DOHH2 (cell line): ENCODE results near the gene AUH.
"Not testable (repeated sequence)": the region's sequence is repeated elsewhere in the genome, so short reads cannot be mapped to it uniquely, and the experiment has no call there.

Experiments used
- H3F3A ChIP-seq: fragments of 200-600 bp; sonication (generic), shearing (Covaris generic); 2 replicates; pipeline ENCODE4 v1.6.0; 2016; ENCODE audit warnings: antibody characterized with exemption, mild to moderate bottlenecking; ENCODE audit not compliant: control insufficient read depth, insufficient read depth
- H3K27ac ChIP-seq: fragments of 200-600 bp; sonication (generic); 2 replicates; pipeline ENCODE4 v1.5.1; 2014; ENCODE audit warnings: low read depth, mild to moderate bottlenecking, low read length, moderate library complexity
- H3K27me3 ChIP-seq: fragments of 200-600 bp; sonication (generic); 2 replicates; pipeline ENCODE4 v1.6.1; 2014; ENCODE audit warnings: mild to moderate bottlenecking, low read length, mixed read lengths; ENCODE audit not compliant: control insufficient read depth
- H3K36me3 ChIP-seq: fragments of 200-600 bp; sonication (generic); 2 replicates; pipeline ENCODE4 v1.6.1; 2014; ENCODE audit warnings: mild to moderate bottlenecking, low read length, moderate library complexity, mixed read lengths; ENCODE audit not compliant: control insufficient read depth
- H3K4me1 ChIP-seq: fragments of 200-600 bp; sonication (generic); 2 replicates; pipeline ENCODE4 v1.6.1; 2014; ENCODE audit warnings: mild to moderate bottlenecking, low read length, mixed read lengths; ENCODE audit not compliant: control insufficient read depth
- H3K4me2 ChIP-seq: fragments of 200-600 bp; sonication (generic); 2 replicates; pipeline ENCODE4 v1.6.0; 2014; ENCODE audit warnings: mild to moderate bottlenecking, low read length, moderate library complexity
- H3K4me3 ChIP-seq: fragments of 200-600 bp; sonication (generic); 2 replicates; pipeline ENCODE4 v1.5.1; 2014; ENCODE audit warnings: mild to moderate bottlenecking, low read length, mixed read lengths
- H3K79me2 ChIP-seq: fragments of 200-600 bp; sonication (generic); 2 replicates; pipeline ENCODE4 v1.6.1; 2014; ENCODE audit warnings: mild to moderate bottlenecking, low read length, mixed read lengths; ENCODE audit not compliant: control insufficient read depth
- H3K9me2 ChIP-seq: fragments of 200-600 bp; sonication (generic); replicated peaks from 2 replicates; pipeline ENCODE4 v1.6.1; 2014; ENCODE audit warnings: mild to moderate bottlenecking, low read length, mixed read lengths; ENCODE audit not compliant: control insufficient read depth
- H3K9me3 ChIP-seq: fragments of 200-600 bp; sonication (generic); 2 replicates; pipeline ENCODE4 v1.6.1; 2014; ENCODE audit warnings: antibody characterized with exemption, low read length, mixed read lengths; ENCODE audit not compliant: control insufficient read depth, insufficient read depth
- H4K20me1 ChIP-seq: fragments of 200-600 bp; sonication (generic); 2 replicates; pipeline ENCODE4 v1.6.0; 2014; ENCODE audit warnings: low read depth, mild to moderate bottlenecking, antibody characterized with exemption, low read length, moderate library complexity; ENCODE audit not compliant: control insufficient read depth, insufficient read depth
- CTCF ChIP-seq: fragments of 200-600 bp; sonication (generic); IDR thresholded peaks from one replicate; pipeline ENCODE4 v1.5.1; 2014; ENCODE audit warnings: antibody characterized with exemption, mild to moderate bottlenecking, low read depth, low read length; ENCODE audit not compliant: poor library complexity, severe bottlenecking
- EZH2phosphoT487 ChIP-seq: fragments of 200-600 bp; sonication (generic); IDR thresholded peaks from 2 replicates; pipeline ENCODE4 v1.6.1; 2017; ENCODE audit warnings: borderline replicate concordance, mild to moderate bottlenecking, antibody characterized with exemption, low read length, moderate library complexity, mixed read lengths

AUH gene

DNA sequence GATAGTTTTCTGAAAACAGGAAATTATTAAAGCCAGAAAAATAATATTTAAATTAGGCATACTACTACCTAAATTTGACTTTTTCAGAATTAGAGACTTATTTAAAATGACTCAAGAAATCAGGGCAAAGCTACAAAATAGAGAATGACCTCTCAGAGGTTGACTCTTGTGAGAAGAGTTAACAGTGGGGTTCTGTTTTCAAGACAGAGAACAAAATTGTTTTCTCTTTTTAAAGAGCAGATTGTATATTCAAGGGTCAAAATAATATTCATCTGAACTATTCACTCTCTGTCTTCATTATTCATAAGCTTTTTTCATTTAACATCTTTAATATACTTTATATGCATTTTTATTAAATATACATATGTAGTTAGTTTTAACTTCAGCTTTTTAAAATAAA, 21.9 kb upstream of the AUH start:
- Histone ChIP-seq H3K9me3 (no peaks in the 10 kb centered on the region), H3K9me2 (no peaks in the 10 kb centered on the region), H3K36me3 (no peaks in the 10 kb centered on the region), H3K4me2 (no peak overlapping the region), H3K4me1 (no peaks in the 10 kb centered on the region), H3F3A (no peaks in the 10 kb centered on the region), H3K79me2 (no peaks in the 10 kb centered on the region), H4K20me1 (no peaks in the 10 kb centered on the region), H3K27ac (no peak overlapping the region), H3K4me3 (no peak overlapping the region), H3K27me3 (0 out of 2 replicates have a peak, but pooled peaks cover 3% of the 10 kb centered on the region)
- TF ChIP-seq CTCF (no peak), EZH2phosphoT487 (no peak)

DNA sequence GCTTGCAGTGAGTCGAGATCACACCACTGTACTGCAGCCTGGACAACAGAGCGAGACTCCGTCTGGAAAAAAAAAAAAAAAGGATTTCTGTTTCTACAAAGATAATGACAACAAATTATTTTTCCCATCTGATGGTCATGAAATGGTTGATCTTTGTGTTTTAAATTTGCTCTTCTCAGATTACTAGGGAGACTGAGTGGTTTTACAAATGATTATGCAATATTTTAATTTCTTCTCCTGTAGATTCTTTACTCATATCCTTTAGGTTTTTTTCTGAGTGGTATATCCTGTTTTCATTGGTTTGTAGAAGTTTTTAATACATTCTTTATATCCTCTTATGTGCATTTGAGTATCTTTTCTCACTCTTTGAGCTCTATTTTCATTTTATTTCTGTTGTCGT, 20.6 kb upstream of the AUH start:
- no peaks in the 10 kb centered on the region for H4K20me1 ChIP-seq
- H3F3A ChIP-seq = no peaks in the 10 kb centered on the region
- H3K9me3 ChIP-seq = no peaks in the 10 kb centered on the region
- H3K4me1 ChIP-seq = no peaks in the 10 kb centered on the region
- no peaks in the 10 kb centered on the region for H3K79me2 ChIP-seq
- no peaks in the 10 kb centered on the region for H3K9me2 ChIP-seq
- H3K27me3 ChIP-seq = 0 out of 2 replicates have a peak, but pooled peaks cover 3% of the 10 kb centered on the region
- H3K4me3 ChIP-seq = no peak overlapping the region
- no peak overlapping the region for H3K27ac ChIP-seq
- no peak overlapping the region for H3K4me2 ChIP-seq
- H3K36me3 ChIP-seq = no peaks in the 10 kb centered on the region
- TF ChIP-seq EZH2phosphoT487 (no peak), CTCF (no peak)

GRCh38 chr9:91379426-91379825, 17.7 kb upstream of the AUH start:
- TF ChIP-seq CTCF (no peak), EZH2phosphoT487 (no peak)
- no peak overlapping the region for H3K4me3 ChIP-seq
- no peaks in the 10 kb centered on the region for H3F3A ChIP-seq
- no peaks in the 10 kb centered on the region for H3K9me2 ChIP-seq
- no peaks in the 10 kb centered on the region for H3K36me3 ChIP-seq
- H3K79me2 ChIP-seq = no peaks in the 10 kb centered on the region
- H3K27ac ChIP-seq = no peak overlapping the region
- H4K20me1 ChIP-seq = no peaks in the 10 kb centered on the region
- 0 out of 2 replicates have a peak, but pooled peaks cover 3% of the 10 kb centered on the region for H3K27me3 ChIP-seq
- peaks cover 21% of the 10 kb centered on the region for H3K4me1 ChIP-seq
- H3K4me2 ChIP-seq = no peak overlapping the region
- no peaks in the 10 kb centered on the region for H3K9me3 ChIP-seq

- no peak overlapping the region for H3K4me3 ChIP-seq
- H3K4me1 ChIP-seq = peaks cover 21% of the 10 kb centered on the region
- no peaks in the 10 kb centered on the region for H3K79me2 ChIP-seq
- no peak overlapping the region for H3K27ac ChIP-seq
- no peaks in the 10 kb centered on the region for H3K9me2 ChIP-seq
- no peaks in the 10 kb centered on the region for H4K20me1 ChIP-seq
- 0 out of 2 replicates have a peak, but pooled peaks cover 3% of the 10 kb centered on the region for H3K27me3 ChIP-seq
- no peaks in the 10 kb centered on the region for H3K36me3 ChIP-seq
- no peaks in the 10 kb centered on the region for H3K9me3 ChIP-seq
- H3F3A ChIP-seq = no peaks in the 10 kb centered on the region
- TF ChIP-seq CTCF (no peak), EZH2phosphoT487 (no peak)
- H3K4me2 ChIP-seq = no peak overlapping the region
Measured at GRCh38 chr9:91378695-91379127, 17.0 kb upstream of the AUH start.

DNA sequence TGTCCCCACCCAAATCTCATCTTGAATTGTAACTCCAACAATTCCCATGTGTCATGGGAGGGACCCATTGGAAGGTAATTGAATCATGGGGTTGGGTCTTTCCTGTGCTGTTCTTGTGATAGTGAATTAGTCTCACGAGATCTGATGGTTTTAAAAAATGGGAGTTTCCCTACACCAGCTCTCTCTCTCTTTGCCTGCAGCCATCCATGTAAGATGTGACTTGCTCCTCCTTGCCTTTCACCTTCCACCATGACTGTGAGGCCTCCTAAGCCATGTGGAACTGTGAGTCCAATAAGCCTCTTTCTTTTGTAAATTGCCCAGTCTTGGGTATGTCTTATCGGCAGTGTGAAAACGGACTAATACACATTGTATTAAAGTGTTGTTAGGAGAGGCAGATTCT, 16.3 kb upstream of the AUH start:
- not testable (repeated sequence) for H4K20me1 ChIP-seq, H3K4me2 ChIP-seq, H3K79me2 ChIP-seq, H3K9me3 ChIP-seq, H3F3A ChIP-seq, H3K36me3 ChIP-seq, H3K9me2 ChIP-seq, H3K4me3 ChIP-seq, H3K27me3 ChIP-seq, H3K27ac ChIP-seq
- peaks cover 21% of the 10 kb centered on the region for H3K4me1 ChIP-seq
